H1 (cell line): ENCODE data around the gene GPLD1. TPM values are rescaled to one million over a fixed set of nuclear protein-coding genes. Genes with fewer than 3 reads are reported as not detected.

Source experiments
- BACH1 ChIP-seq: IDR thresholded peaks from 2 replicates; pipeline ENCODE4 v1.6.1; 2012; ENCODE audit warnings: low read length, improper control_type of control experiment
- CHD7 ChIP-seq: fragments of 300-600 bp; sonication (generic); IDR thresholded peaks from 2 replicates; pipeline ENCODE4 v1.7.1; 2012; ENCODE audit warnings: low read length, moderate library complexity, mild to moderate bottlenecking, inconsistent platforms; ENCODE audit not compliant: insufficient replicate concordance
- CTBP2 ChIP-seq: IDR thresholded peaks from 2 replicates; pipeline ENCODE4 v1.7.0; 2011; ENCODE audit warnings: borderline replicate concordance, mild to moderate bottlenecking, moderate library complexity, mixed read lengths, low read length; ENCODE audit not compliant: insufficient read depth, insufficient read length
- HDAC2 ChIP-seq, 2 experiments: fragments of 300-600 bp in 1 of 2; sonication (generic) in 1 of 2; IDR thresholded peaks; 2 replicates each; pipeline ENCODE4 v1.6.1; 2011 to 2012; ENCODE audit warnings: low read depth in 2 of 2, low read length in 2 of 2, mild to moderate bottlenecking in 2 of 2, moderate library complexity in 2 of 2, borderline replicate concordance in 1 of 2, inconsistent platforms in 1 of 2
- SP1 ChIP-seq: IDR thresholded peaks from 2 replicates; pipeline ENCODE4 v1.6.1; 2011; ENCODE audit warnings: low read depth, low read length
- SP4 ChIP-seq: IDR thresholded peaks from 2 replicates; pipeline ENCODE4 v1.6.1; 2012; ENCODE audit warnings: low read length, inconsistent platforms
- USF2 ChIP-seq: IDR thresholded peaks from 2 replicates; pipeline ENCODE4 v1.6.1; 2011; ENCODE audit warnings: low read length, improper control_type of control experiment
- polyA plus RNA-seq, 7 experiments: library from polyadenylated mRNA; depleted of rRNA in 3 of 7; stranded (reverse) in 5 of 7; unstranded in 2 of 7; fragments of >200 nt in 5 of 7; fragments of 200-250 nt in 2 of 7; gene quantifications; 1 replicate in 5 of 7; 2 replicates in 1 of 7; 4 replicates in 1 of 7; pipeline versions ENCODE4 v1.2.1 to v1.2.3, GENCODE V29; 2011 to 2013; ENCODE audit warnings: missing spikeins in 2 of 7, mixed read lengths in 2 of 7
- total RNA-seq: library from RNA; stranded (reverse); fragmentation: NEBNext Ultra II Directional; extraction: Animal tissue kit (Norgen Biotek cat#: 25700); gene quantifications from 2 replicates; pipeline ENCODE4 v1.2.1, GENCODE V29; 2021

Gene GPLD1
- total and polyA plus RNA-seq, 2 of the 8 experiments (the other 6 are each of a cell fraction or from before 2014, with no cell fraction given) = 3.7 to 5.3 TPM

DNA sequence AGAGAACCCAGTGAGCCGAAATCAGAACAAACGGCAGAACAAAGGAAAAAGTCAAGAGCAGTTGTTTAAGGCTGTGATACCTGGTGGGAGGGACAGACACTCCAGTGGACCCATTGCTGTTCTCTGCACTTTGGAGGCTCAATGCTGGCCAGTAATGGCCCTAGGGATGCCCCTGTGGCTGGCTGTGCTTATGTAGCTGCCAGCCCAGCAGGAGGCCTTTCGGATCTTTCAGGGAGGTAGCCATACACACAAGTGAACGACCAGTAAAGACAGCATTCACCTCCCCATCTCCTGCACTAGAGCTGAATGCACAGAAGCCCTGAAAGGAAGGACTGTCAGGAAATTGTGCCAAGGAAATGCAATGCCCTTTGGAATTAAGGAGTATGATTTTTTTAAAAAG, 34.3 kb downstream of the GPLD1 start (continued):
- TF ChIP-seq CHD7 = no peak
- TF ChIP-seq CTBP2 = no peak
- no peak for TF ChIP-seq USF2
- no peak for TF ChIP-seq BACH1
- no peak for TF ChIP-seq HDAC2 (IDR thresholded peaks at IDR 0.05; ENCODE audit: borderline replicate concordance in 1 of 2, low read depth in 2 of 2, low read length in 2 of 2)
- no peak for TF ChIP-seq SP4
- TF ChIP-seq SP1 = no peak
